ENCODE measurements around the gene ZNF622.
A peak's percentile ranks its signal among the peaks of the same experiment; 100 is the strongest.
"Not testable (repeated sequence)": the region's sequence is repeated elsewhere in the genome, so short reads cannot be mapped to it uniquely, and the experiment has no call there.

The ZNF622 gene

DNA sequence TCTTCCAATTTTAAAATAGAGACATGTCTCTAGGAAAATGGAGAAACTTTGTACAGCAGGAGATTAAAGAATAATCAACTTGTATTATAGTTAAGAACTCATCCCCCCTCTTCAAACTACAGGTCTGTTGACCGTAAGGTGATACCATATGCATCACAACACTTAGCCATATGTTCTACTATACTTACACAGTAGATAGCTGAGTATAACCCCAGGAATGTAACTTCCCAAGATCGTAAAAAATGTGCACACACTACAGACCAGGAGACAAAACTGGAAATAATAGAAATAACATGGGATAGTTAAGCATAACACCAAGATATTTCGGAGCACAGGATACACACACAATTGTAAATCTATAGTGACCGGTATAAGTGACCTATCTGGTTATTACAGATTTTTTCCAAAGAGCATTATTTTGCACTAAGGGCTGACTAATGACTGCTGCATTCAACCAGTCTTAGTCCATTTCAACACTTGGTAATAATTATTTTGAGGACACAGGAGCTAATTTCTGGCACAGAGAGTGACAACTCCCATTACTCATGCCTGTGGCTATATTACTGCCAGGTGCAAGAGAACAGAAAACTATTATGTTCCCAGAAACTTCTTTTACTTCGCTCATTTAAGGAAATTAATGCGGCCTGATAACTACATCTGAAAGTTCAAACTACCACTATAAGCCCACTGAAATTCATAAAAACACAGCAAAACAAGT lies 15.4 kb upstream of the ZNF622 start:
- no peak for DNase-seq (ENCODE audit: low spot score)
- TF ChIP-seq, protein P1, sequence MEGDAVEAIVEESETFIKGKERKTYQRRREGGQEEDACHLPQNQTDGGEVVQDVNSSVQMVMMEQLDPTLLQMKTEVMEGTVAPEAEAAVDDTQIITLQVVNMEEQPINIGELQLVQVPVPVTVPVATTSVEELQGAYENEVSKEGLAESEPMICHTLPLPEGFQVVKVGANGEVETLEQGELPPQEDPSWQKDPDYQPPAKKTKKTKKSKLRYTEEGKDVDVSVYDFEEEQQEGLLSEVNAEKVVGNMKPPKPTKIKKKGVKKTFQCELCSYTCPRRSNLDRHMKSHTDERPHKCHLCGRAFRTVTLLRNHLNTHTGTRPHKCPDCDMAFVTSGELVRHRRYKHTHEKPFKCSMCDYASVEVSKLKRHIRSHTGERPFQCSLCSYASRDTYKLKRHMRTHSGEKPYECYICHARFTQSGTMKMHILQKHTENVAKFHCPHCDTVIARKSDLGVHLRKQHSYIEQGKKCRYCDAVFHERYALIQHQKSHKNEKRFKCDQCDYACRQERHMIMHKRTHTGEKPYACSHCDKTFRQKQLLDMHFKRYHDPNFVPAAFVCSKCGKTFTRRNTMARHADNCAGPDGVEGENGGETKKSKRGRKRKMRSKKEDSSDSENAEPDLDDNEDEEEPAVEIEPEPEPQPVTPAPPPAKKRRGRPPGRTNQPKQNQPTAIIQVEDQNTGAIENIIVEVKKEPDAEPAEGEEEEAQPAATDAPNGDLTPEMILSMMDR (IDR thresholded peaks at IDR 0.05; ENCODE audit: extremely low read depth, missing control alignments): no peak

- TF ChIP-seq, protein P1 (IDR thresholded peaks at IDR 0.05; ENCODE audit: extremely low read depth, missing control alignments): no peak
- DNase-seq (ENCODE audit: low spot score): no peak
Observed at GRCh38 chr5:16480144-16480543, 14.5 kb upstream of the ZNF622 start.

GRCh38 chr5:16477541-16477940 lies 11.9 kb upstream of the ZNF622 start:
- TF ChIP-seq, protein P1 (IDR thresholded peaks at IDR 0.05; ENCODE audit: extremely low read depth, missing control alignments): no peak
- no peak for DNase-seq (ENCODE audit: low spot score)

DNA sequence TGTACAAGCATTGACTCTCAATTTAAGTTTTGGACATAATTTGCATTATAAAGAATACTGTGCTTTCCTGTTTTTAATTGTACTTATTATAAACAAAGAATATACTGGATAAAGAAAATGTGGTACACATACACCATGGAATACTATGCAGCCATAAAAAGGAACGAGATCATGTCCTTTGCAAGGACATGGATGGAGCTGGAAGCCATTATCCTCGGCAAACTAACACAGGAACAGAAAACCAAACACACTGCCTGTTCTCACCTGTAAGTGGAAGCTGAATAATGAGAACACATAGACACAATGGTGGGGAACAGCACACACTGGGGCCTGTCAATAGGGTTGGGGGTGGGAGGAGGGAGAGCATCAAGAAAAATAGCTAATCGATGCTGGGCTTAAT lies 10.8 kb upstream of the ZNF622 start:
- DNase-seq (ENCODE audit: low spot score): not testable (repeated sequence)

DNA sequence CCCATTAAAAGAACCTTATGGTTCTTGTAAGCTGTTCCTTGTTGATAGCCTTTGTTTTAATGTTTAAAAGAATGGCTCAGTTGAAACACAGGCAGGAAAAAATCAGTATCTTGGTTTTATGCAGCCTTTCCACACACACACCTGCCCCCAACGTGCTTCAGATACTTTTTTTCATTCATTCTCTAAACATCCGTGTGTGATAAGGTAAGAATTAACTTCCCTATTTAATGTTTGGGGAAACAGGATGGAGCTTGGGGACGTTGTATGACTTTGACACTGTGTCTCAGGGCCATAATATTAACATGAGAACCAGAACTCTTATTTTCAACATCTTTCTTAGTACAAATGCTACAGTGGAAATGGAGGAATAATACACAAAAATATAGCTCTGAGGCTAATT lies 5.8 kb upstream of the ZNF622 start:
- TF ChIP-seq, protein P1 (IDR thresholded peaks at IDR 0.05; ENCODE audit: extremely low read depth, missing control alignments): no peak
- no peak for DNase-seq (ENCODE audit: low spot score)

- peak; percentile 54 for DNase-seq (ENCODE audit: low spot score)
- TF ChIP-seq, protein P1 (IDR thresholded peaks at IDR 0.05; ENCODE audit: extremely low read depth, missing control alignments): no peak
Observed at GRCh38 chr5:16467363-16468219, 2.0 kb upstream of the ZNF622 start.

DNA sequence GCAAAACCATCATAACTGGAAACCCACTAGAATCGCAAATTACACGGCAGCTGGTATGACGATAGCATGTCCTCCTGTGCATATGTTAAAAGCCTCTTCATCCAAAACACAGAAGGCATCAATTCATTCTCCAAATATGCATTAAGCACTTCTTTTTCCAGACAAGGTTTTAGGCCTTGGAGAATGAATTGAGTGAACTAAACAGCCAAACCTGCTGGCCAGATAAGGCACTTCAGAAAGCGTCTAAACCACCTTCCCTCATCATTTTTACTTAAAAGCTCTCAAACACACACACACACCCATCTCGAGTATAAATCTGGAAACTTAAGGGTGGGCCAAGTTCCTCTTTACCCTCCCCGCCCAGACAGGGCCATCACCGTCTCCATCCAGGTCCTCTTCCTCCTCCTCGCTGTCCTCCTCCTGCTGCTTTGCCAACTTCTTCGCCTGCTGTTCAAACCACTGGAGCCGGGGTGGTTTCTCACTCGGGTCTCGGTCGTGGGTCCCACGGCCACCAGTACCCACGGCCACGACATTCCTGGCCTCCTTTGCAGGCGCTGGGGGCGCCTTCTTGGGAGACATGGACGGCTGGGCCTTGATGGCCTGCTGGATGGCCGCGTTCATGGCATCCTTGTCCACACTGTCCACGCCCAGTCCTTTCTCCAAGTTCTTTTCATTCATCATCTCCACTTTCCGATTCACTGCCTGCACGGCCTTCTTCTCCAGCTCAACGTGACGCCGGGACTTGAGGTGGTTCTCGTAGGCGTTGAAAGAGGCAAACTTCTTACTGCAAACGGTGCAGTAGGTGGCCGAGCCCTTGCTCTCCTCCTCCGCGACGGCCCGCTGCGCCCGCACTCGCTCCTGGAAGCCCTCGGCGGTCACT lies 696 bp downstream of the ZNF622 start:
- TF ChIP-seq, protein P1 (IDR thresholded peaks at IDR 0.05; ENCODE audit: extremely low read depth, missing control alignments): no peak
- DNase-seq (ENCODE audit: low spot score): no peak
